NCI-H226 (cell line): ENCODE results near the gene DAAM2.

ENCODE experiments used
- DNase-seq: peaks from one replicate; pipeline ENCODE4 v3.0.0-alpha.2; 2015

DAAM2 gene

DNA sequence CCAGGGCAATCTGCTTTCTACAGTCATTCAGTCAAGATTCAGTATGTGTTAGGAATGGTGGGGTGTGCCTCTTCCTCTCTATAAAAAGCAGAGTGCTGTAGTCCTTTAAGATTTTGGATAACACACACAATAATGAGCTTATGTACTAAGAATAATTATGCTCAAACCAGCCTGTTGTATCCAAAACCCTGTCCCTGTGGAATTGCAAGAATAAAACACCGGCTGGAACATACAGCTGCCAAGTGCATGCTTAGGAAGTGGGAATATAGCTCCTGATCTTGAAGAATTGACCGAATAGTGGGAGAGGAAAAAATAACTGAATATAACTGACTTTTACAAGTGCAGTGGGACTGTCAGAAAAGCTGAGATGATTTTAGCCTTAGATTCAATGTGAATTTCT, 143.1 kb downstream of the DAAM2 start:
- DNase-seq: no peak

DNA sequence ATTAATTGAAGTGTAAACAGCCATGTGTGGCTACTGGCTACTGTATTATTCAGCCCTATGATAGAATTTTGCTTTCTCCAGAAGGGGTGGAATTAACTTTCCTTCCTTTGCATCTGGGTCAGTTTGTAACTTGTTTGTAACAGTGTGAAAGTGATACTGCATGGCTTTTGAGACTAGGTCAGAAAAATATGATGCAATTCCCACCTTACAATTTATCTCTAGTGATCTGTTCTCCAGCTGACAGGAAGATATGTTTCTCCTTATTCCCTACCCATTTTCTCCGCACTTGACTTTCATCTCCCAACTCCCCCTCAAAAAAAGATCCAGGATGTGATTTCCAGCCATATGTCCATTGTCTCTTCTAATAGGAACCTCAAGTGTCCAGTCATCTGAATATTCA, 144.7 kb downstream of the DAAM2 start:
- no peak for DNase-seq

DNA sequence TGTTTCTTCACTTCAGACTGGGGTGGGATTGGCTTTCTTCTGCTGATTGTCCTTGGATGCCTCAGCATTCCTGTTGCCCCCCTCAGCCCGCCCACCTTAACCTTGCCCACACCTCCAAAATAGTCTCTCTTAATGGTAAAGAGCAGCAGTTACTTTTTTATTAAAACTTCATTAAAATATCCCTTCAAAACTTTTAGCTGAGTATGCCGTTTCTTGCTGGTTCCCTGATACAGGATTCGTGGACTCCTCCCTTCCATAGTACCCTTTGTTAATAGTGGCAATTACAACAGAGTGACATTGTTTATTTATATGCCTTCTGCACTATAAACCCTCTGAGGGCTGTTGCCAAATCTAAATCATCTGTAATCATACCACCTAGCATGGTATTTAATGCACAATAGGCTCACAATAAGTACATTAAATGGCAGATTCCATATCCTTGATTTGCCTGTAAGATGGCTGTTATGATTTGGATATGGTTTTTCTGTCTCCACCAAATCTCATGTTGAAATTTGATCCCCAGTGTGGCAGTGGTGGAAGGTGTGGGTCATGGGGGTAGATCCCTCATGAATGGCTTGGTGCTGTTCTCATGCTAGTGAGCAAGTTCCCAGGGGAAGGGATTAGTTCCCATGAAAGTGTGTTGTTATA, 145.6 kb downstream of the DAAM2 start:
- DNase-seq: no peak

DNA sequence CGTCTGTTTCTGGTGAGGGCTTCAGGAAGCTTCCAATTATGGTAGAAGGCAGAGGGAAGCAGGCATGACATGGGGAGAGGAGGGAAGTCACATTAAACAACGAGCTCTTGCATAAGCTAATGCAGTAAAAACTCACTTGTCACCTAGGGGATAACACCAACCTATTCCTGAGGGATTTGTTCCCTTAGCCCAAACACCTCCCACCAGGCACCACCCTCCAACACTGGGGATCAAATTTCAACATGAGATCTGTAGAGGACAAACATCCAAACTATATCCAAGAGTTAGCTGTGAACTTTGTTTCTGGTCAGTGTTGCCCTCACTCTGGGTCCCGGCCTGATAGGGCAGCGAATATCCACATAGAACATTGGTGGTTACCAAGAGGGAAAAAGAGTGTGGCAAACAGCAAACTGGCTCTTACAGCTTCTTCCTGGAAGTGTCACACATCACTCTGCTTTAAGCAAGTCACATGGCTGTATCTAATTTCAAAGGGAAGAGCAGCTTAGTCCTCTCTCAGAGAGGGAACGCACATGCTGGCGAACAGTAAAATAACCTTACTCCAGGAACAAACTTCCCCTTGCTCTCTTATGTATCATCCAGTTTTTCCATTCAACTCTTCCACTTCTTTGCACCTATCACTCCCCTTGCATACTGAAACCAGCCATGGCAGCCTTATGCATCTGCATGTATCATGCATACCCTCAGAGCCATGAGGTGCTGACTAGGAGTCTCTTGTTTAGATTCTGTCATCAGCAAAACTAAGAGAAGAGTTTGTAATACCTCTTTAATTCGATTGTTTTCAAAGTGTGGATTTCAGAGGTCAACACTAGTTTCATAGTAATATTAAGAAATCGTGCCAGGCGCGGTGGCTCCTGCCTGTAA, 146.8 kb downstream of the DAAM2 start:
- DNase-seq: no peak

DNA sequence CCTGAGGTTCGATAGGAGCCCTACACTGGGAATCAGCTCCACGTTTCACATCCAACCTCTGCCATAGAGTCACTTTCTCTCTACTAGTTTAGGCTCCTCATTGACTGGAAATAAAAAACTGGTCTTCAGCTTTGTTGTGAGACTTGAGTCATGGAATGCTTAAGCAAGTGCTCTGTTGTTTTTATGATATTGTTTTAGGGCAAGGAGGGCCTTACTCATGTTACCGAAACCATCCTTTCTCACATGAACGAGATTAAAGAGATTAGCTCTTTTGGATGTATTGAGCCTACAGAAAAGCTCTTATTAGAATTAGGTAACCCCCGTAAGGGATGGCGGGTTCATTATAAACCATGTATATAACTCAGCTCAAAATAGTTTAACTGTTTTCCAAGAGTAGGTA, 149.0 kb downstream of the DAAM2 start:
- no peak for DNase-seq

DNA sequence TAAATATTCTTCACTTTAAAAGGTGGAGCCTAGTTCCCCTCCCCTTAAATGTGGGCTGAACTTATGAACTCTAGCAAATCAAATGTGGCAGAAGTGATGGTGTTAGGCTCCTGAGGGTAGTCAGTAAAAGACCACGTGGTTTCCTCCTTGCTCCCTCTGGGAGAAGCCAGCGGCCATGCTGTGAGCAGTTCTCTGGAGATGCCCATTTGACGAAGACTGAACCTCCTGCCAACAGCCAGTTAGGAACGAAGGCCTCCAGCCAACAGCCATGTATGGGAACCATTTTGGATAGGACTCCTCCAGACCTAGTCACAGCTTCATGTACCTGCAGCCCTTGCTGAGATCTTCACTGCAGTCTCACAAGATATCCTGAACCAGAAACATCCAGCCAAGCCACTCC, 149.6 kb downstream of the DAAM2 start:
- no peak for DNase-seq

DNA sequence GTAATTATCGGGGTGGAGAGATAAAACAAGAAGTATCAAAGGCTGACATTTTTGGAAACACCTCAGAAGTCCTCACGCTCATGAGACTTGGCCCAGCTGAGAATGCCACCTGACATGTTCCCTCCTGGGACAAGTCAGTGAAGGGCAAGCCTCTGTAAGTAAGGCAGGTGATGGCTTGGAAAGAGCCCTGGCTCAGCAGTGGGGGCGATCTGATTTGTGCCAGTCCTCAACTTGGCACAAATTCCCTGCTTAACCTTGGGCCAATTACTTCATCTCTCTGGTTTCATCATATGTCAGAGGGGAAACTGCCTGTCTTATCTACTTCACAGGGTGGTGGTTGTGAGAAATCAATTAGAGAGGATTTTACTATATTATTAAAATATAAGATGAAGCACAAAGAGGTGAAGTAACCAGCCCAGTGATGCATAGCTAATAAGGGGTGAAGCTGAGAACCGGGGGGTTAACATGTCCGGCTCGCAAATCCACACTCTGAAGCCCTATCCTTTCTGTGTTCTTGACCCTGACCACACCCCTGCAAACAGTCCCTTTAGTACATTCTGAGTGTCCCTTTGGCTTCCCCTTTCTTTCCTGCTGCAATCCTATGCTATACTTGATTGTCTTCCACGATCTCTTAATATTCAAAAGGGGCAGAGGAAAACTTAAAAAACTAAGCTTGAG, 150.9 kb downstream of the DAAM2 start:
- no peak for DNase-seq

DNA sequence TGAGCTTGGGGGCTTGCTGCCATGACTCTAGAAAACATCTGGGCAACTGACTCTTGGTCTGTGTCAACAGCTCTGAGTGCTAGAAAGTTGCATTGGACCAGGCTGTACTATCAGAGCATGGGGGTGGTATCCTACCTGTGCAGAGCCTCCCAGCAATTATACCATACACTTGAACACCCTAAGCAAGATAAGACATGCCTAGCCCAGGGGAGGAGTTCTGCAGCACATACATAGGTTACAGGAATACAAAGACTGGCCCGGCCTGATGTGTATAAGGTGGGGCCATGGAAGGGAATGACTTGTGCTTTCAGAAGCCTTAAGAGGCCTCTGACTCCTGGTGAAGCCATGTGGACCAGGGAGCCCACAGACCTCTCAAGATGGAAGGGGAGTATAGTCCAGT, 153.4 kb downstream of the DAAM2 start:
- no peak for DNase-seq

DNA sequence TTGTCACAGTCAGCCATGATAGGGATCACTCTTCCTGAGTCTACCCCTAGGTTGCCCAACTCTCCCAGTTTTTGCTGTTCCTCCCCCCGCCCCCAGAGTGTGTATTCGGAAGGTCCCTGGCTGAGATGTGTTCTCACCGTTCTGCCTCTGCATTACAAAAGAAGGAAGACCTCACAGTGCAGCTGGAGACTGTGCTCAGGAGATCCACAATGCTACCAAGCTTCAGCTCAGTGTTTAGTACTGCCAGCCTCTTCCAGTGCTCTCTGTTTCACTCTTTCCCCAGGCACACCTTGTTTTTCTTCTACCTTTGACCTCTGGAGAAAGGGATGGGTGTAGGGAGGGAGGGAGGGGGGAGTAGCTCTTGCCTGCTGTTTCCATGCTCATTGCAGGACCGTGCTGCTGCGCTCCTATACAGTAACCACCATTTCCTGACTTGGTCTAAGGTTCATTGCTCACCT, 155.5 kb downstream of the DAAM2 start:
- no peak for DNase-seq

DNA sequence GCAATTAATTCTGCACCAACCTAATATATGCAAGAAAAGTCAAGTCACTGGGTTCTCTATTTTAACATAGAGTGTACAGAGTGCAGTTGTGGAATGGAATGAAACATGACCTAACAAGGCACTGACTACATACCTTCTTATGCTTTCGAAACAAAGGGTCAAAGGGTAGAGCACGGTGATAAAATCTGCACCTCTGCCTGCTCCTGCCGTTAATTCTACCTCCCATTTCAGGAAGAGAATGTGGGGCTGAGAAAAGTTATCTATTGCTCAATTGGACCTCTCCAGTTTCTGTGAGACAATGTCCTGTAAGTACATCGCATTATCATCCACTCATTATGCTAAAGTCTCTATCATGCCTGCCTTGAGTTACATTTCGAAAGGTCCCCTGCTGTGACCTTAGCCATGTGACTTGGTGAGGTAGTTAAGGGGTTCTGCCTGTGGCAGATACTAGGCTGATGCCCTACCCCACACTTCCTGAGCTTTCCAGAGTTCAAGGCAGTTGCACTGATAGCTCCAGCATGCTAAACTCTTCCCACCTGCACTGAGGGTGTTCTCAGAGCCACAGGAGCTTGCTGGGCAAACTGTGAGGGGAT, 156.1 kb downstream of the DAAM2 start:
- DNase-seq: no peak

DNA sequence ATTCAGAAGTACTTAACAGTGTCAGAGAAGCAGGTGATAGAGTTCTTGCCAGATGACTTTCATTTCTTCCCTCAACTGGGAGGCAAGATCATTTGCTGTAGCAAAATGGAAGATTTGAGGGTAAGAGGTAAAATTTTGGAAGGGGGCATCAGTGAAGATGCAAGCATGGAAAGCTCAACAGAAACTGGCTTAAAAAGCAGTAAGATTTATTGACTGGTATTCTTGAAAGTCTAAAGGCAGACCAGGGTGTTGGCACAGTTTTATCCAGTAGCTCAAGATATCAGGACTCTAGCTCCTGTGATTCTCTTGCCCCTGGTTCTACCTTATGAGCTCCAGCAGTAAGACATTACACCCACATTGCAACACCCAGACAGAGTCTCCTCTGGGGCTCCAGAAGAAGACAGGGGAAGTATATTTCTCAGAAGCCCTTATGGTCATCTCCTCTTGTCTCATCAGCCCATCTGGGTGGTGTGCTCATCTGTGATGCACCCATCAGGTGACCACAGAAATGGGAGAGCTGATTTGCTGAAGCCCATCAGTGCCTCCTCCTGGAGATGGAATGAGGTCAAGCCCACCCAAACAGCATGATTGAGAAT, 158.0 kb downstream of the DAAM2 start:
- DNase-seq: no peak

DNA sequence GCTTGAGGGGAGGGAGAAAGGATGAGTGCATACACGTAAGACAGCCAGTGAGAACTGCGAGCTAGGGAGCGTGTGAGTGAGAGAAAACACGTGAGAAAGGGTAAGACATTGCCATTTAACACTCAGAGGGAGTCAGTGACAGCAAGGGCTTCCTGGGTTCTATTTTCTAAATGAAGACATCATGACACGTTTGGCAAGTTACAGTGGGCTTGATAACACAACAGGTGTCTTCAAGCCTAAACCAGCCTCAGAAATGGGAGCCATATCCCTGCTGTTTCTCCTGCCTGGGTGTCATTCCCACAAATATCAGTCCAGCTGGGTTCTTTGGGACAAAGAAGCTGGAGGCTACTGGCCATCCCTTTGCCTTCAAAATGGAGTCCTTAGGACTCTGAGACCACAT, 159.0 kb downstream of the DAAM2 start:
- no peak for DNase-seq

DNA sequence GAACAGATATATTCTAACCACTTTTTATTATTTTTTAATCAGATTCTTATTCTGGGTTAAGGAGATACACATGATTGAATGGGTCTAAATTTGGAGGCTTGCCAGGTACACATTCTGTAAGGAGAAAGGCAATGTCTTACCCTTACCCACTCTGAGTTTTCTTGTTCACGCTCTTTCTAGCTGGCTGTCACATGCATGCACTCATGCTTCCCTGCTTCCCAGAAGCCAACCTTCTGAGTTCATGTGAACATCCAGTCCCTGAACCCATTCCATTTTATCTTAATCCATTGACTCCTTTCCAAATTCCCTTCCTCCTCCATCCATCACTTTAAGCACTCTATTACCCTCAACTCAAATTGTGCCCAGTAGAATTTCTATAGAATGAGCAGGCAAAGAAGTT, 159.5 kb downstream of the DAAM2 start:
- no peak for DNase-seq

DNA sequence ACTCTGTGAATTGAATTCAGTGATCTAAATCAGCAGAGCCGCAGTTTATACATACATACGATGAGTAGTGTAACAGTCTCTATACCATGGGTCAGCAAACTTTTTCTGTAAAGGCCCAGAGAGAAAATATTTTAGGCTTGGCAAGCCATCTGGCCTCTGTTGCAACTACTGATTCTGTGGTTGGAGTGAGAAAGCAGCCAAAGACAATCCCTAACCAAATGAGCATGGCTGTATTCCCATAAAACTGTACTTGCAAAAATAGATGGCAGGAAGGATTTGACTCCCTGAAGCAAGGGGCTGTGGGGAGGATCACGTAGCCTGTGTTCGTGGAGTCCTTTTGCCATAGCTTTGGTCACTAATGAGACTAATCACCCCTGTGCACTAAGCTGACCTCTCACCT, 160.0 kb downstream of the DAAM2 start:
- DNase-seq: no peak

DNA sequence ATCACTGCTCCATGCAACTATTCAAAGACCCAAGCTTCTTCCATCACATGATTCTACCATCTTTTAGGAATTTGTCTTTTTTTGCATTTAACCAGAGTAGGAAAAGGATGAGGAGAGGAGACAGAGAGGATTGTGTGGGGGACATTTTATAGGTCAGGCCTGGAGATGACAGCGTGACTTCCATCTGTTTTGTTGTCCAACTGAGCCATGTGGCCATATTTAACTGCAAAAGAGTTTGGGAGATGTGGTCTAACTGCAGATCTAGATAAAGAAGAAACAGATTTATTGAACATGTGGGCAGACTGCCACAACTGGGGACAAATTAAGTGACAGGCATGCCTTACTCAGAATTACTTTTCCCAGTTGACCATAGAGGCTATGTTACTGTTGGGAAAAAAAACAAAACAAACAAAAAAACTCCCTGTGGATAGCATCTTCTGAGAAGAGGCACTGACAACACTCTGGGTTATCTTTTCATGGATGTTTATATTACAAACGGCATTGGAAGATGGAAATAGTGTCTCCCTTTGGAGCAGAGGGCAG, 161.0 kb downstream of the DAAM2 start:
- DNase-seq: no peak
